GM18951 (cell line): ENCODE results near the gene SGCD.
"Not testable (repeated sequence)": the region's sequence is repeated elsewhere in the genome, so short reads cannot be mapped to it uniquely, and the experiment has no call there.

ENCODE experiments used
- POLR2A ChIP-seq: IDR thresholded peaks from 4 replicates; pipeline ENCODE4 v1.6.1; 2011; ENCODE audit warnings: mild to moderate bottlenecking; ENCODE audit not compliant: insufficient read length, insufficient read depth; ENCODE audit errors: extremely low read depth
- in situ Hi-C: fragments of 300-500 bp; cut with MboI; formaldehyde crosslinking; loops from one replicate; pipeline ENCODE4 v1.12.0; 2022; ENCODE audit warnings: low sequenced_read_pairs, mixed read lengths, inconsistent platforms; ENCODE audit not compliant: unreplicated experiment

Gene SGCD

GRCh38 chr5:156584871-156585270, 257.9 kb downstream of the SGCD start:
- in situ Hi-C loops: no loop called here
- TF ChIP-seq POLR2A: no peak

GRCh38 chr5:156585999-156586398, 259.0 kb downstream of the SGCD start:
- no peak for TF ChIP-seq POLR2A
- in situ Hi-C loops: no loop called here

GRCh38 chr5:156587012-156587411, 260.0 kb downstream of the SGCD start:
- in situ Hi-C loops: no loop called here
- no peak for TF ChIP-seq POLR2A

GRCh38 chr5:156588306-156588705, 261.3 kb downstream of the SGCD start:
- TF ChIP-seq POLR2A: no peak
- in situ Hi-C loops: no loop called here

- in situ Hi-C loops: no loop called here
- no peak for TF ChIP-seq POLR2A
Observed at GRCh38 chr5:156589104-156589945, 262.4 kb downstream of the SGCD start.

GRCh38 chr5:156589946-156590216, 262.9 kb downstream of the SGCD start:
- in situ Hi-C loops: no loop called here
- no peak for TF ChIP-seq POLR2A

GRCh38 chr5:156590978-156591377, 264.0 kb downstream of the SGCD start:
- in situ Hi-C loops: no loop called here
- no peak for TF ChIP-seq POLR2A

GRCh38 chr5:156591631-156592030, 264.7 kb downstream of the SGCD start:
- no peak for TF ChIP-seq POLR2A
- in situ Hi-C loops: no loop called here

- in situ Hi-C loops: no loop called here
- TF ChIP-seq POLR2A: no peak
Observed at GRCh38 chr5:156593546-156593945, 266.6 kb downstream of the SGCD start.

GRCh38 chr5:156594406-156594805, 267.4 kb downstream of the SGCD start:
- TF ChIP-seq POLR2A: no peak
- in situ Hi-C loops: no loop called here

GRCh38 chr5:156595132-156595787, 268.3 kb downstream of the SGCD start:
- no peak for TF ChIP-seq POLR2A
- in situ Hi-C loops: no loop called here

GRCh38 chr5:156597276-156597675, 270.3 kb downstream of the SGCD start:
- TF ChIP-seq POLR2A: no peak
- in situ Hi-C loops: no loop called here

GRCh38 chr5:156598964-156599363, 272.0 kb downstream of the SGCD start:
- in situ Hi-C loops: no loop called here
- TF ChIP-seq POLR2A: no peak

- in situ Hi-C loops: not testable (repeated sequence)
Observed at GRCh38 chr5:156610582-156610981, 283.6 kb downstream of the SGCD start.
